A549 (cell line): ENCODE data around the gene SNAP25. TPM values are rescaled to one million over a fixed set of nuclear protein-coding genes. Genes with fewer than 3 reads are reported as not detected.

ENCODE experiments used
- ATAC-seq, 2 experiments: fragments of 200-7000 bp in 1 of 2; fragments of >200 bp in 1 of 2; cut with Nextera tagmentation in 1 of 2; cut with Tn5 transposase in 1 of 2; 3 replicates each; pipeline versions ENCODE4 v1.8.0 to v1.9.1; 2018 to 2020; ENCODE audit warnings: mild to moderate bottlenecking in 1 of 2, moderate library complexity in 1 of 2
- CTCF ChIA-PET: fragments of 300-600 bp; sonication (Branson Sonifier 250); formaldehyde crosslinking; extraction: SDS; loops from one replicate; lab custom pipeline; 2021; ENCODE audit warnings: antibody characterized with exemption, inconsistent platforms; lab: Yijun Ruan, JAX
- POLR2A ChIA-PET: fragments of 350-600 bp; formaldehyde crosslinking; extraction: SDS; loops from one replicate; lab custom pipeline; 2021; ENCODE audit warnings: antibody characterized with exemption, inconsistent platforms; lab: Yijun Ruan, JAX
- DNase-seq, 2 experiments: peaks; one replicate each; pipeline versions ENCODE4 v3.0.0 to v3.0.0-alpha.2; 2011 to 2016; ENCODE audit warnings: low read depth in 1 of 2, low spot score in 1 of 2
- FAIRE-seq: peaks from 2 replicates; lab custom pipeline; 2011; peaks lifted over from hg19 to GRCh38; lab: Jason Lieb, UNC
- H3K27ac ChIP-seq, 2 experiments: fragments of >200 bp; sonication (Bioruptor Twin); formaldehyde crosslinking; 3 replicates each; pipeline ENCODE4 v1.5.1; 2016 to 2017
- H3K4me1 ChIP-seq: fragments of >200 bp; sonication (Bioruptor Twin); formaldehyde crosslinking; 3 replicates; pipeline ENCODE4 v1.6.1; 2016
- H3K4me2 ChIP-seq: fragments of >200 bp; sonication (Bioruptor Twin); formaldehyde crosslinking; 3 replicates; pipeline ENCODE4 v1.6.1; 2016
- H3K4me3 ChIP-seq: fragments of >200 bp; sonication (Bioruptor Twin); formaldehyde crosslinking; 3 replicates; pipeline ENCODE4 v1.5.1; 2016
- H3K9me3 ChIP-seq: fragments of >200 bp; sonication (Bioruptor Twin); formaldehyde crosslinking; 3 replicates; pipeline ENCODE4 v1.6.1; 2016
- BHLHE40 ChIP-seq: IDR thresholded peaks from 2 replicates; pipeline ENCODE4 v1.6.1; 2012; ENCODE audit warnings: low read depth, low read length, inconsistent platforms
- CBX8 ChIP-seq: fragments of 200-600 bp; sonication (generic); IDR thresholded peaks from 2 replicates; pipeline ENCODE4 v1.6.1; 2016
- EHF ChIP-seq: fragments of 250-450 bp; sonication (Bioruptor Pico); IDR thresholded peaks from 2 replicates; pipeline ENCODE4 v1.5.0; 2020; ENCODE audit warnings: mild to moderate bottlenecking
- EP300 ChIP-seq, 2 experiments: fragments of >200 bp; sonication (Bioruptor Twin); formaldehyde crosslinking; IDR thresholded peaks; 2 replicates in 1 of 2; 3 replicates in 1 of 2; pipeline ENCODE4 v1.6.1; 2016 to 2017
- ESRRA ChIP-seq: fragments of 150-350 bp; IDR thresholded peaks from 2 replicates; pipeline ENCODE4 v1.6.1; 2014; ENCODE audit warnings: mild to moderate bottlenecking, low read length, borderline replicate concordance
- FOSB ChIP-seq: fragments of 250-450 bp; sonication (Bioruptor Pico); IDR thresholded peaks from 2 replicates; pipeline ENCODE4 v1.5.0; 2020; ENCODE audit warnings: mild to moderate bottlenecking, moderate library complexity
- FOSL2 ChIP-seq, 2 experiments: fragments of 450-650 bp in 1 of 2; fragments of >200 bp in 1 of 2; sonication (Bioruptor Twin) in 1 of 2; formaldehyde crosslinking; IDR thresholded peaks; 2 replicates each; pipeline versions ENCODE4 v1.5.0 to v1.6.1; 2016 to 2020; ENCODE audit warnings: mild to moderate bottlenecking in 1 of 2, moderate library complexity in 1 of 2
- FOXS1 ChIP-seq: fragments of 250-450 bp; sonication (Bioruptor Pico); IDR thresholded peaks from 2 replicates; pipeline ENCODE4 v1.5.0; 2020; ENCODE audit warnings: mild to moderate bottlenecking, moderate library complexity
- HOXA7 ChIP-seq: fragments of 250-450 bp; sonication (Bioruptor Pico); IDR thresholded peaks from 2 replicates; pipeline ENCODE4 v1.5.0; 2020; ENCODE audit warnings: mild to moderate bottlenecking, moderate library complexity
- HOXB13 ChIP-seq: fragments of 250-450 bp; sonication (Bioruptor Pico); IDR thresholded peaks from 2 replicates; pipeline ENCODE4 v1.5.0; 2020; ENCODE audit warnings: low read depth, mild to moderate bottlenecking, moderate library complexity
- HOXB5 ChIP-seq: fragments of 250-450 bp; sonication (Bioruptor Pico); IDR thresholded peaks from 2 replicates; pipeline ENCODE4 v1.5.0; 2020; ENCODE audit warnings: mild to moderate bottlenecking, moderate library complexity
- NFE2L2 ChIP-seq: fragments of 150-350 bp; conservative IDR thresholded peaks from 2 replicates; pipeline ENCODE4 v1.6.1; 2014; ENCODE audit warnings: low read length
- NPAS2 ChIP-seq: fragments of 250-450 bp; sonication (Bioruptor Pico); IDR thresholded peaks from 2 replicates; pipeline ENCODE4 v1.8.0; 2022; ENCODE audit warnings: mild to moderate bottlenecking, moderate library complexity, borderline replicate concordance
- NR3C1 ChIP-seq: fragments of >200 bp; sonication (Bioruptor Twin); formaldehyde crosslinking; IDR thresholded peaks from 3 replicates; pipeline ENCODE4 v1.6.1; 2017
- PHF8 ChIP-seq: fragments of 200-600 bp; sonication (generic); IDR thresholded peaks from 2 replicates; pipeline ENCODE4 v1.6.1; 2016; ENCODE audit warnings: low read depth, mild to moderate bottlenecking, antibody characterized with exemption, moderate library complexity, borderline replicate concordance
- POLR2A ChIP-seq: IDR thresholded peaks from 2 replicates; pipeline ENCODE4 v1.6.1; 2012; ENCODE audit warnings: mild to moderate bottlenecking, low read length
- POLR2AphosphoS2 ChIP-seq: conservative IDR thresholded peaks from 2 replicates; pipeline ENCODE4 v1.6.1; 2012; ENCODE audit warnings: low read length, improper control_type of control experiment, inconsistent platforms
- RFX5 ChIP-seq: fragments of 450-650 bp; IDR thresholded peaks from 2 replicates; pipeline ENCODE4 v1.7.1; 2014; ENCODE audit warnings: antibody characterized with exemption, mild to moderate bottlenecking, moderate library complexity
- RNF2 ChIP-seq: fragments of 200-600 bp; sonication (generic); IDR thresholded peaks from 2 replicates; pipeline ENCODE4 v1.6.1; 2016; ENCODE audit warnings: low read depth, mild to moderate bottlenecking, antibody characterized with exemption, moderate library complexity, borderline replicate concordance
- TP53 ChIP-seq: fragments of 250-450 bp; sonication (Bioruptor Pico); IDR thresholded peaks from 2 replicates; pipeline ENCODE4 v1.5.0; 2021; ENCODE audit warnings: mild to moderate bottlenecking, moderate library complexity
- ZC3H11A ChIP-seq: fragments of 450-650 bp; IDR thresholded peaks from 2 replicates; pipeline ENCODE4 v1.6.1; 2014; ENCODE audit warnings: antibody characterized with exemption, mild to moderate bottlenecking
- ZNF302 ChIP-seq: fragments of 250-450 bp; sonication (Bioruptor Pico); IDR thresholded peaks from 2 replicates; pipeline ENCODE4 v1.9.0; 2021; ENCODE audit warnings: inconsistent platforms, mild to moderate bottlenecking, moderate library complexity
- ZSCAN20 ChIP-seq: fragments of 250-450 bp; sonication (Bioruptor Pico); IDR thresholded peaks from 2 replicates; pipeline ENCODE4 v1.8.0; 2022; ENCODE audit warnings: mild to moderate bottlenecking, moderate library complexity
- WGBS: methylation state at CpG from one replicate; pipeline ENCODE4 v1.1.6; 2017; ENCODE audit errors: missing lambda C conversion rate; 5-methylcytosine and 5-hydroxymethylcytosine counted together
- polyA plus RNA-seq, 4 experiments: library from polyadenylated mRNA; depleted of rRNA in 3 of 4; stranded (reverse); fragments of >200 nt; fragmentation: RNase III in 1 of 4; extraction: RNeasy Plus Mini Kit Qiagen cat#74134 plus additional on column Dnase treatment in 1 of 4; gene quantifications; 2 replicates in 3 of 4; 3 replicates in 1 of 4; pipeline ENCODE4 v1.2.3, GENCODE V29; 2011 to 2017
- TF ChIP-seq, protein P1 (sequence below): fragments of 150-350 bp; IDR thresholded peaks from 2 replicates; pipeline ENCODE4 v1.6.1; 2014; ENCODE audit warnings: low read depth, mild to moderate bottlenecking, low read length
- TF ChIP-seq, protein P2 (sequence below): fragments of >200 bp; sonication (Bioruptor Twin); formaldehyde crosslinking; IDR thresholded peaks from 3 replicates; pipeline ENCODE4 v1.6.1; 2016
- TF ChIP-seq, protein P3 (sequence below): IDR thresholded peaks from 2 replicates; pipeline ENCODE4 v1.6.1; 2012
- TF ChIP-seq, protein P4 (sequence below): fragments of 200-600 bp; sonication (generic); IDR thresholded peaks from 2 replicates; pipeline ENCODE4 v1.6.1; 2016; ENCODE audit warnings: antibody characterized with exemption, mild to moderate bottlenecking, moderate library complexity
- TF ChIP-seq, protein P5 (sequence below): IDR thresholded peaks from 2 replicates; pipeline ENCODE4 v1.6.1; 2012

Gene SNAP25
- polyA plus RNA-seq, 2 of the 4 experiments (the other 2 are of a cell fraction): 39.6 to 53.6 TPM

DNA sequence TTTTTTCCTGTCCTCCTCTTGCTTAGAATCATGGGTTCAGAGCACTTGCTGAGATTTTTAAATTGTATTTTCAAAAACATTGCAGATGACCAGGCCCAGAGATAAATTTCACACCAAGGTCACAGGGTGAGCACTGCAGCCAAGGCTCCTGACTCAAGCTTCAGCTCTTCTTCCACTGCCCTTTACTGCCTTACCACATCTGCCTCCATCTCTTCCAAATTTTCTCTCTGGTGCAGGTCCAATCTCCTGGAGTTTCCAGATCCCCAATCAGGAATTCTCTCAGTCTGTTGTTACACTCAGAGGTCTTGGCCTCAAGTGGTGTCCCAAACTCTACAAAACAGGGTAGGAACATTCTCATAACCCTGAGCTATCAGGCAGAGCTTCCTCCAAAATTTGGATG is 12.7 kb downstream of the SNAP25 start:
- no peak for DNase-seq

DNA sequence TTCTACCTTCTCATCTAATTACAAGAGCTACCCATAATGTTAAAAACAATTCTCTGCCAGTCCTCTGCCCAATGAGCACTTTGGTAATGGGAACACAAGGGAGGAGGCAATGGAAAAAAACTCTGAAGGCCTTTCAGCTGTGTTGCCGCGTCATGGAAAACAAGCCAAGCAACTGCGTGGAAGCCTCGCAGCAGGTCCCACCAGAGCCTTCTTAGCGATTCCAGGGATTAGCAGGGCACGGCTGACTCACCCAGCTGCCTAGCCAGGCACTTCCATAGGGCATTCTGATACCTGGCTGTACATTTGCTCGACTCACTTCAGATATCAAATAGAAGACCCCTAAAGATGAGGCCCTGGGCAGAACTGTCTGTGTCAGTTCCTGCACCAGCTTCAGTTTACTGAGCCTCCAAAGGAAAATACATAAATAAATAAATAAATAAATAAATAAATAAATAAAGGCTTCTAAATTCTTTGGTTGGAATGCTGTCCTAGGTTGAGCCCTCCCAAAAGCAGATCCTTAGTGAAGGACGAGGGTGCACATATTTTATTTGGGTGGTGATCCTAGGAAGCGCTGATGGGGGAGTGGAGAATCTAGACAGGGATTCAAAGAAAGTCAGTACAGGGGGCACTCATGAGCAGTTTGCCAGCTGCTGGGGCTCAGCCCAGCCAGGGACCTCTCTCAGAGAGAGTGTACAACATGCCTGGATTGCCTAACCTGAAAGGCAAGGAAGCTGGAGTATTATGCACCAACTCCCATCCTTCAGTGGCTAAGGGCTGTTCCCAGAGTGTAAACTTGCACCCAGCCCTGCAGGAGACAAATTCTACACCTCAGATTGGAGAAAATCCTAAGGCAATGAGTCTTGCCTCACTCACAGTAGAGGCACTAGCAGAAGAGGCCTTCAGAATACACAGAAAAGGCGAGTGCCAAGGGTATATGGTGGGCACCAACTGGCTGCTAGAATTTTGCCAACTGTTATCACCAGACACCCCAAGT is 18.2 kb downstream of the SNAP25 start:
- ATAC-seq: no peak
- WGBS: 77% methylated on average over 10 of the region's 10 CpGs
- TF ChIP-seq FOSB (CRISPR knock-in tag) (0 out of 2 replicates have a peak, but pooled peaks have one; percentile 42), EP300 (IDR thresholded peaks at IDR 0.05) (no peak), EHF (CRISPR knock-in tag) (no peak), ZC3H11A (peak; percentile 97), POLR2AphosphoS2 (0 out of 2 replicates have a peak, but pooled peaks have one; percentile 64), TP53 (peak; percentile 59; the same call in 1 of the 2 replicates), RNF2 (no peak), RFX5 (no peak), FOSL2 (IDR thresholded peaks at IDR 0.05) (no peak), FOSL2 (CRISPR knock-in tag; IDR thresholded peaks at IDR 0.05) (no peak), NPAS2 (CRISPR knock-in tag) (no peak), NR3C1 (no peak), HOXB5 (CRISPR knock-in tag) (no peak), HOXB13 (CRISPR knock-in tag) (0 out of 2 replicates have a peak, but pooled peaks have one; percentile 23), CBX8 (no peak), PHF8 (no peak)
- TF ChIP-seq, protein P1, sequence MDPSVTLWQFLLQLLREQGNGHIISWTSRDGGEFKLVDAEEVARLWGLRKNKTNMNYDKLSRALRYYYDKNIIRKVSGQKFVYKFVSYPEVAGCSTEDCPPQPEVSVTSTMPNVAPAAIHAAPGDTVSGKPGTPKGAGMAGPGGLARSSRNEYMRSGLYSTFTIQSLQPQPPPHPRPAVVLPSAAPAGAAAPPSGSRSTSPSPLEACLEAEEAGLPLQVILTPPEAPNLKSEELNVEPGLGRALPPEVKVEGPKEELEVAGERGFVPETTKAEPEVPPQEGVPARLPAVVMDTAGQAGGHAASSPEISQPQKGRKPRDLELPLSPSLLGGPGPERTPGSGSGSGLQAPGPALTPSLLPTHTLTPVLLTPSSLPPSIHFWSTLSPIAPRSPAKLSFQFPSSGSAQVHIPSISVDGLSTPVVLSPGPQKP: no peak
- TF ChIP-seq, protein P2, sequence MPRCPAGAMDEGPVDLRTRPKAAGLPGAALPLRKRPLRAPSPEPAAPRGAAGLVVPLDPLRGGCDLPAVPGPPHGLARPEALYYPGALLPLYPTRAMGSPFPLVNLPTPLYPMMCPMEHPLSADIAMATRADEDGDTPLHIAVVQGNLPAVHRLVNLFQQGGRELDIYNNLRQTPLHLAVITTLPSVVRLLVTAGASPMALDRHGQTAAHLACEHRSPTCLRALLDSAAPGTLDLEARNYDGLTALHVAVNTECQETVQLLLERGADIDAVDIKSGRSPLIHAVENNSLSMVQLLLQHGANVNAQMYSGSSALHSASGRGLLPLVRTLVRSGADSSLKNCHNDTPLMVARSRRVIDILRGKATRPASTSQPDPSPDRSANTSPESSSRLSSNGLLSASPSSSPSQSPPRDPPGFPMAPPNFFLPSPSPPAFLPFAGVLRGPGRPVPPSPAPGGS: no peak
- TF ChIP-seq, protein P3, sequence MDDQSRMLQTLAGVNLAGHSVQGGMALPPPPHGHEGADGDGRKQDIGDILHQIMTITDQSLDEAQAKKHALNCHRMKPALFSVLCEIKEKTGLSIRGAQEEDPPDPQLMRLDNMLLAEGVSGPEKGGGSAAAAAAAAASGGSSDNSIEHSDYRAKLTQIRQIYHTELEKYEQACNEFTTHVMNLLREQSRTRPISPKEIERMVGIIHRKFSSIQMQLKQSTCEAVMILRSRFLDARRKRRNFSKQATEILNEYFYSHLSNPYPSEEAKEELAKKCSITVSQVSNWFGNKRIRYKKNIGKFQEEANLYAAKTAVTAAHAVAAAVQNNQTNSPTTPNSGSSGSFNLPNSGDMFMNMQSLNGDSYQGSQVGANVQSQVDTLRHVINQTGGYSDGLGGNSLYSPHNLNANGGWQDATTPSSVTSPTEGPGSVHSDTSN: no peak
- TF ChIP-seq, protein P4, sequence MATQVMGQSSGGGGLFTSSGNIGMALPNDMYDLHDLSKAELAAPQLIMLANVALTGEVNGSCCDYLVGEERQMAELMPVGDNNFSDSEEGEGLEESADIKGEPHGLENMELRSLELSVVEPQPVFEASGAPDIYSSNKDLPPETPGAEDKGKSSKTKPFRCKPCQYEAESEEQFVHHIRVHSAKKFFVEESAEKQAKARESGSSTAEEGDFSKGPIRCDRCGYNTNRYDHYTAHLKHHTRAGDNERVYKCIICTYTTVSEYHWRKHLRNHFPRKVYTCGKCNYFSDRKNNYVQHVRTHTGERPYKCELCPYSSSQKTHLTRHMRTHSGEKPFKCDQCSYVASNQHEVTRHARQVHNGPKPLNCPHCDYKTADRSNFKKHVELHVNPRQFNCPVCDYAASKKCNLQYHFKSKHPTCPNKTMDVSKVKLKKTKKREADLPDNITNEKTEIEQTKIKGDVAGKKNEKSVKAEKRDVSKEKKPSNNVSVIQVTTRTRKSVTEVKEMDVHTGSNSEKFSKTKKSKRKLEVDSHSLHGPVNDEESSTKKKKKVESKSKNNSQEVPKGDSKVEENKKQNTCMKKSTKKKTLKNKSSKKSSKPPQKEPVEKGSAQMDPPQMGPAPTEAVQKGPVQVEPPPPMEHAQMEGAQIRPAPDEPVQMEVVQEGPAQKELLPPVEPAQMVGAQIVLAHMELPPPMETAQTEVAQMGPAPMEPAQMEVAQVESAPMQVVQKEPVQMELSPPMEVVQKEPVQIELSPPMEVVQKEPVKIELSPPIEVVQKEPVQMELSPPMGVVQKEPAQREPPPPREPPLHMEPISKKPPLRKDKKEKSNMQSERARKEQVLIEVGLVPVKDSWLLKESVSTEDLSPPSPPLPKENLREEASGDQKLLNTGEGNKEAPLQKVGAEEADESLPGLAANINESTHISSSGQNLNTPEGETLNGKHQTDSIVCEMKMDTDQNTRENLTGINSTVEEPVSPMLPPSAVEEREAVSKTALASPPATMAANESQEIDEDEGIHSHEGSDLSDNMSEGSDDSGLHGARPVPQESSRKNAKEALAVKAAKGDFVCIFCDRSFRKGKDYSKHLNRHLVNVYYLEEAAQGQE: no peak
- TF ChIP-seq, protein P5, sequence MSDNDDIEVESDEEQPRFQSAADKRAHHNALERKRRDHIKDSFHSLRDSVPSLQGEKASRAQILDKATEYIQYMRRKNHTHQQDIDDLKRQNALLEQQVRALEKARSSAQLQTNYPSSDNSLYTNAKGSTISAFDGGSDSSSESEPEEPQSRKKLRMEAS: no peak

More for the DNA sequence above, 12.7 kb downstream of the SNAP25 start:
- FAIRE-seq (no peak), ATAC-seq (no peak)
- Histone ChIP-seq H3K4me2 (no peak overlapping the region), H3K9me3 (no peaks in the 10 kb centered on the region), H3K27ac (no peak overlapping the region)
- CTCF ChIA-PET: interaction anchor here (0.6 to 4.3 kb wide), 7 partner anchors 11 to 613 kb away, joined by 3 to 16 read pairs (median 3); no protein-coding TSS in a partner anchor
- POLR2A ChIA-PET: interaction anchor here (0.6 to 1.2 kb wide), 2 partner anchors 13 to 172 kb away, joined by 3 read pairs; partner anchors contain the start of gene SNAP25
- no peak for TF ChIP-seq NFE2L2
- no peak for TF ChIP-seq HOXB13 (CRISPR knock-in tag)
- no peak for TF ChIP-seq ZSCAN20 (CRISPR knock-in tag)
- no peak for TF ChIP-seq ESRRA
- TF ChIP-seq HOXA7 (CRISPR knock-in tag): no peak
- no peak for TF ChIP-seq CBX8
- TF ChIP-seq ZNF302 (CRISPR knock-in tag): no peak
- TF ChIP-seq POLR2A: no peak
- no peak for TF ChIP-seq FOXS1 (CRISPR knock-in tag)
- TF ChIP-seq RFX5: no peak
- TF ChIP-seq RNF2: no peak
- no peak for TF ChIP-seq BHLHE40
- TF ChIP-seq, protein P3: no peak
- TF ChIP-seq, all 56 proteins: peak for 0
- H3K4me1 ChIP-seq: peaks cover 10% of the 10 kb centered on the region
- no peak overlapping the region for H3K4me3 ChIP-seq

More for the DNA sequence above, 18.2 kb downstream of the SNAP25 start:
- Histone ChIP-seq H3K4me1 (peaks cover 27% of the 10 kb centered on the region), H3K27ac (peak overlapping the region in 1 of 2 experiments; percentile 39; a peak in 2 of 6 replicates), H3K9me3 (no peaks in the 10 kb centered on the region), H3K4me3 (no peak overlapping the region), H3K4me2 (no peak overlapping the region)
- POLR2A ChIA-PET: interaction anchor here (0.7 to 1.2 kb wide), 2 partner anchors 19 to 52 kb away, joined by 3 read pairs; no protein-coding TSS in a partner anchor
- DNase-seq (no peak), FAIRE-seq (no peak)
- CTCF ChIA-PET: interaction anchor here (1.1 to 2.0 kb wide), 7 partner anchors 8 to 258 kb away, joined by 3 to 8 read pairs (median 5); no protein-coding TSS in a partner anchor
